Esophagus squamous epithelium (tissue), 4 donors: Measurements from ENCODE around the gene CXorf65.

Source experiments
- POLR2A ChIP-seq, 4 donors: fragments of 450-650 bp; IDR thresholded peaks; one replicate each; pipeline ENCODE4 v1.6.1; 2017; ENCODE audit warnings: antibody characterized with exemption in 4 of 4, mild to moderate bottlenecking in 4 of 4, moderate library complexity in 3 of 4
- TF ChIP-seq, protein P1 (sequence below), 6 experiments: fragments of 450-650 bp in 4 of 6; fragments of 200-600 bp in 2 of 6; sonication (generic) in 2 of 6; IDR thresholded peaks; one replicate each; pipeline ENCODE4 v1.5.1; 2016 to 2019; ENCODE audit warnings: antibody characterized with exemption in 6 of 6, mild to moderate bottlenecking in 4 of 6, moderate library complexity in 4 of 6

DNA sequence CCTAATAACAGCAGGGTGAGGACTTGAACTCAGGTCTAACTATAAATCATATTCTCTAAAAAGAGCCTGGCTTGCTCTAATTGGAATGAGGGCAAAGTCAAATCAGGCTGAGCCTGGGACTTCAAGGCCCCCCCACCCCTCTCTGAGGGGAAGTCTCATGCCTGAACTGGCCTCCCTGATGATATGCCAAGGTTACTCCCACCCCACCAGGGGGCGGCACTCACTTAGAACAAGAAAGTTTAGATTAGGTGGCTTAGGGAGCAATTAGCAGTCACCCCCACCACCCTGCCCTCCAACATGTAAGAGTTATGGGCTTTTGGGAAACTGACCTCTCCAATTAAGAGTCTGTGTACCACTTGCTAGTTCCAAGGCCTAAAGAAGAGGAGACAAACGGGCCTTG lies 8.2 kb downstream of the CXorf65 start:
- TF ChIP-seq, protein P1, sequence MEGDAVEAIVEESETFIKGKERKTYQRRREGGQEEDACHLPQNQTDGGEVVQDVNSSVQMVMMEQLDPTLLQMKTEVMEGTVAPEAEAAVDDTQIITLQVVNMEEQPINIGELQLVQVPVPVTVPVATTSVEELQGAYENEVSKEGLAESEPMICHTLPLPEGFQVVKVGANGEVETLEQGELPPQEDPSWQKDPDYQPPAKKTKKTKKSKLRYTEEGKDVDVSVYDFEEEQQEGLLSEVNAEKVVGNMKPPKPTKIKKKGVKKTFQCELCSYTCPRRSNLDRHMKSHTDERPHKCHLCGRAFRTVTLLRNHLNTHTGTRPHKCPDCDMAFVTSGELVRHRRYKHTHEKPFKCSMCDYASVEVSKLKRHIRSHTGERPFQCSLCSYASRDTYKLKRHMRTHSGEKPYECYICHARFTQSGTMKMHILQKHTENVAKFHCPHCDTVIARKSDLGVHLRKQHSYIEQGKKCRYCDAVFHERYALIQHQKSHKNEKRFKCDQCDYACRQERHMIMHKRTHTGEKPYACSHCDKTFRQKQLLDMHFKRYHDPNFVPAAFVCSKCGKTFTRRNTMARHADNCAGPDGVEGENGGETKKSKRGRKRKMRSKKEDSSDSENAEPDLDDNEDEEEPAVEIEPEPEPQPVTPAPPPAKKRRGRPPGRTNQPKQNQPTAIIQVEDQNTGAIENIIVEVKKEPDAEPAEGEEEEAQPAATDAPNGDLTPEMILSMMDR (IDR thresholded peaks at IDR 0.05): peak in 5 of 6 experiments; percentile 30 to 47 (median 39)
- no peak for TF ChIP-seq POLR2A (IDR thresholded peaks at IDR 0.05)
